Spinal cord (tissue), 10 donors: Measurements from ENCODE around the gene TRAF3IP3. TPM values are rescaled to one million over a fixed set of nuclear protein-coding genes. Genes with fewer than 3 reads are reported as not detected.

Source experiments
- DNase-seq, 6 donors: peaks; one replicate each; pipeline versions ENCODE4 v3.0.0 to v3.0.0-alpha.2; 2013 to 2015; ENCODE audit warnings: low spot score in 6 of 6, low read depth in 4 of 6
- H3K27ac ChIP-seq: one replicate; pipeline ENCODE4 v1.5.1; 2013; ENCODE audit warnings: low read depth, low read length, control low read depth
- H3K27me3 ChIP-seq: one replicate; pipeline ENCODE4 v1.6.1; 2013; ENCODE audit warnings: low read length; ENCODE audit not compliant: control insufficient read depth, insufficient read depth
- H3K36me3 ChIP-seq: one replicate; pipeline ENCODE4 v1.6.1; 2013; ENCODE audit warnings: low read length; ENCODE audit not compliant: control insufficient read depth, insufficient read depth
- H3K4me1 ChIP-seq: one replicate; pipeline ENCODE4 v1.6.1; 2013; ENCODE audit warnings: low read length; ENCODE audit not compliant: control insufficient read depth, insufficient read depth
- H3K4me3 ChIP-seq: one replicate; pipeline ENCODE4 v1.5.1; 2013; ENCODE audit warnings: low read depth, low read length, control low read depth
- H3K9me3 ChIP-seq: one replicate; pipeline ENCODE4 v1.6.1; 2013; ENCODE audit warnings: low read length; ENCODE audit not compliant: control insufficient read depth, insufficient read depth
- WGBS: methylation state at CpG from one replicate; pipeline ENCODE4 v1.1.5; 2013; ENCODE audit warnings: missing lambda C conversion rate; ENCODE audit not compliant: insufficient coverage; 5-methylcytosine and 5-hydroxymethylcytosine counted together
- polyA plus RNA-seq, 2 donors: library from polyadenylated mRNA; unstranded; fragments of 120-200 nt; gene quantifications; one replicate each; pipeline ENCODE4 v1.2.1, GENCODE V29; 2013; ENCODE audit not compliant: insufficient read length in 2 of 2
- total RNA-seq, 2 donors: library from RNA; depleted of rRNA in 1 of 2; stranded (reverse); fragments of 120-200 nt in 1 of 2; fragments of >200 nt in 1 of 2; gene quantifications; one replicate each; pipeline versions ENCODE4 v1.2.3 to v1.2.4, GENCODE V29; 2013 to 2014
- donor health status: healthy.

The TRAF3IP3 gene
- total and polyA plus RNA-seq, 4 donors = 0.95 to 2.8 (median 1.5) TPM

- Histone ChIP-seq H3K36me3 (no peaks in the 10 kb centered on the region), H3K4me1 (peaks cover 12% of the 10 kb centered on the region), H3K4me3 (peak overlapping the region; percentile 24), H3K27ac (no peak overlapping the region), H3K27me3 (no peaks in the 10 kb centered on the region), H3K9me3 (no peaks in the 10 kb centered on the region)
- peak; percentile 33 to 90 (median 54) for DNase-seq
- WGBS = 9% methylated on average over 37 of the region's 37 CpGs
These were observed 8.1 kb upstream of the TRAF3IP3 start for GRCh38 chr1:209747580-209748262.

DNA sequence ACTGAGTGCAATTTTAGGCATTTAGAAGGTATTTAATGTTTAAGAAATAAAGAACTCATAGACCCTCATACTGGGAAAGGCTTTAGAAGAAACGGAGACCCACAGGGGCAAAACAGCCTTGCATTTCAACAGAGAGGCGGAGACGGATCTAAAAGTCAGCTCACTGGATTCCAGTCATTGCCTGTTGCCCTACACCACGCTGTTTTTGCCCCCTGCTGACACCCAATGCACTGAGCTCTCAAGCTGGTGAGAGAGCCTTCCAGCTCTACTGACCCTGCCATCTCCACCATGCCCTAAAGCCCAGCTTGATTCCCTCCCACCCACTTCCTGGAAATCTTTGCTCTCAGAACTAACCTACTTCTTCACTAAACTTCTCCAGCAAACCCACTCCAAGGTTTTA is 7.2 kb upstream of the TRAF3IP3 start:
- Histone ChIP-seq H3K4me3 (no peak overlapping the region), H3K27me3 (no peaks in the 10 kb centered on the region), H3K36me3 (no peaks in the 10 kb centered on the region), H3K27ac (no peak overlapping the region), H3K9me3 (no peaks in the 10 kb centered on the region), H3K4me1 (peaks cover 9% of the 10 kb centered on the region)
- no peak for DNase-seq
- 64% methylated on average over 4 of the region's 4 CpGs for WGBS

DNA sequence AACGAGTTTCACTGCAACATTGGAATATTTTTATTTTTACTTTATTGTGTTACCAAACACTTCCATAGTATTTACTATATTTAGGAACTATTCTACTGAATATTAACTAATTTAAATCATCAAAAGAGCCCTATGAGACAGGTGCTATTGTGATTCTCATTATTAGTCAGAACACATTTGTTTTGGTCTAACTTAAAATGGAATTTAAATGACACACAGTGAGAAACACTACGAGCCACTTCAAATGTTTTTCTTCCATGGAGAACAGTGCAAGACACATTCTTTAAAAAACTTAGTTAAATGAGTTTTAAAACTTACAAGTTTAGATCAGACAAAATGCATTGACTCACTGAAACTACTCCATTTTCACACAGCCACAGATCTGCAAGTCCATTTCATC is 6.6 kb upstream of the TRAF3IP3 start:
- H3K36me3 ChIP-seq = no peaks in the 10 kb centered on the region
- no peak overlapping the region for H3K4me3 ChIP-seq
- peaks cover 9% of the 10 kb centered on the region for H3K4me1 ChIP-seq
- DNase-seq = no peak
- H3K27me3 ChIP-seq = no peaks in the 10 kb centered on the region
- no peak overlapping the region for H3K27ac ChIP-seq
- WGBS = no CpG with 5 or more reads among the region's 2 CpGs
- H3K9me3 ChIP-seq = no peaks in the 10 kb centered on the region

GRCh38 chr1:209749670-209750323 is 6.1 kb upstream of the TRAF3IP3 start:
- Histone ChIP-seq H3K4me1 (peaks cover 9% of the 10 kb centered on the region), H3K9me3 (no peaks in the 10 kb centered on the region), H3K27ac (no peak overlapping the region), H3K36me3 (no peaks in the 10 kb centered on the region), H3K27me3 (no peaks in the 10 kb centered on the region), H3K4me3 (no peak overlapping the region)
- DNase-seq = no peak
- 63% methylated on average over 1 of the region's 6 CpGs for WGBS

DNA sequence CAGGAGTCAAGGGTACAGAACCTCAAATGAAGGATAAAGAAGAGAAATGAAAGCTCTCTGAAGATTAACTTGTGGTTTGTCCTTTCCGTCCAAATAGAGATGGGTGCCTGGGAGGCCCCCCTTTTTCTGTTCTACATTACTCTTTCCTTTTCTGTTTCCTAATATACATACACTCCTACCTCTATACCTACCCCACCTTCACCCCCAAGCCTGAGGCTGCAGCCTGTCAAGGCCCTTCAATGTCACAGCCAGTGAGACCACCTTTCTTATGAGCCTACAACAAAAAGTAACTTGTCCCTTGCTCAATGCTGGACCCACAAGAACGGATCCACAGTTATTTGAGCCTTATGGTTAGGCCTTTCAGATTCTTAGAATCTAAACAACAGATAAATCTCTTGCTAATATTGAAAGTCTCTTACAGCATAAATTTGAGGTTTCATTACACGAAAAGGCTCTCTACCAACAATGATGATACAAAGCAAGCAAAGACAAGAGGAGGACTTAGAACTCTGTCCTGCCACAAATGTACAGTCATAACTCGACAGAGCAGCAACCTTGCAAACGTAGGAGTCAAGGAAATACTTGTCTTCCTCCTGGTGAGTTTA is 4.1 kb upstream of the TRAF3IP3 start:
- no peaks in the 10 kb centered on the region for H3K36me3 ChIP-seq
- WGBS = 73% methylated on average over 3 of the region's 5 CpGs
- no peaks in the 10 kb centered on the region for H3K27me3 ChIP-seq
- peaks cover 9% of the 10 kb centered on the region for H3K4me1 ChIP-seq
- DNase-seq = no peak
- no peak overlapping the region for H3K27ac ChIP-seq
- no peak overlapping the region for H3K4me3 ChIP-seq
- H3K9me3 ChIP-seq = no peaks in the 10 kb centered on the region

DNA sequence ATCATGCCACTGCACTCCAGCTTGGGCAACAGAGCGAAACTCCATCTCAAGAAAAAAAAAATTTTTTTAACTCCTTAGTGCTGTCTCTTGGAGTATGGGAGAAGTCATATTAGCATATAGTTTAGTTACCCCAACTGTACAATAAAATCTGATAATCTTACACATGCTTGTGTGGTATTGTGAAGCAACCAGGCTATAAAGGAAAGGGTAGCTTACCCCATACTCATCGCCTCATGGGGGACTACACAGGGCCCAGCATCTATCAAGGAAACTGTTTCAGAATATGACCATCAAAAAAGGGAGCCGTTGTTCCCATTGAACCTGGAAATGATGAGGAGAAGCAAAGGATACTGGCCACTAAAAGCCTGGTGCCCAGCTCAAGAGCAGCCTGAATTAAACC is 3.0 kb upstream of the TRAF3IP3 start:
- Histone ChIP-seq H3K27ac (no peak overlapping the region), H3K4me3 (no peak overlapping the region), H3K36me3 (no peaks in the 10 kb centered on the region), H3K4me1 (peaks cover 3% of the 10 kb centered on the region), H3K9me3 (no peaks in the 10 kb centered on the region), H3K27me3 (no peaks in the 10 kb centered on the region)
- no peak for DNase-seq
- no CpG with 5 or more reads among the region's 3 CpGs for WGBS

GRCh38 chr1:209755256-209755655 is 597 bp upstream of the TRAF3IP3 start:
- Histone ChIP-seq H3K27me3 (no peaks in the 10 kb centered on the region), H3K9me3 (no peaks in the 10 kb centered on the region), H3K36me3 (no peaks in the 10 kb centered on the region), H3K4me3 (no peak overlapping the region), H3K27ac (no peak overlapping the region), H3K4me1 (no peaks in the 10 kb centered on the region)
- no peak for DNase-seq
- WGBS = no CpG with 5 or more reads among the region's 1 CpG

- no peaks in the 10 kb centered on the region for H3K27me3 ChIP-seq
- H3K4me1 ChIP-seq = no peaks in the 10 kb centered on the region
- no peaks in the 10 kb centered on the region for H3K36me3 ChIP-seq
- WGBS = 88% methylated on average over 3 of the region's 5 CpGs
- DNase-seq = no peak
- H3K4me3 ChIP-seq = no peak overlapping the region
- H3K27ac ChIP-seq = no peak overlapping the region
- no peaks in the 10 kb centered on the region for H3K9me3 ChIP-seq
These were observed 977 bp downstream of the TRAF3IP3 start for GRCh38 chr1:209756615-209757445.

GRCh38 chr1:209758400-209758799 is 2.5 kb downstream of the TRAF3IP3 start:
- Histone ChIP-seq H3K4me3 (no peak overlapping the region), H3K9me3 (no peaks in the 10 kb centered on the region), H3K27me3 (no peaks in the 10 kb centered on the region), H3K27ac (no peak overlapping the region), H3K36me3 (no peaks in the 10 kb centered on the region), H3K4me1 (no peaks in the 10 kb centered on the region)
- no peak for DNase-seq
- 89% methylated on average over 1 of the region's 3 CpGs for WGBS
